Neuronal stem cell (in vitro differentiated cells): Measurements from ENCODE around the gene BOD1.

Experiments
- DNase-seq: peaks from one replicate; pipeline ENCODE4 v3.0.0-alpha.2; 2013; ENCODE audit warnings: low spot score
- H2AFZ ChIP-seq: one replicate; pipeline ENCODE4 v1.6.1; 2013; ENCODE audit warnings: mild to moderate bottlenecking, low read length, inconsistent platforms
- H2AK5ac ChIP-seq: 2 replicates; pipeline ENCODE4 v1.6.1; 2013; ENCODE audit warnings: low read depth, mild to moderate bottlenecking, inconsistent platforms, low read length, moderate library complexity, mixed read lengths
- H2BK120ac ChIP-seq: 2 replicates; pipeline ENCODE4 v1.6.1; 2013; ENCODE audit warnings: low read depth, mild to moderate bottlenecking, inconsistent platforms, low read length, moderate library complexity, mixed read lengths
- H2BK12ac ChIP-seq: one replicate; pipeline ENCODE4 v1.6.1; 2013; ENCODE audit warnings: low read length, inconsistent platforms
- H2BK15ac ChIP-seq: 2 replicates; pipeline ENCODE4 v1.6.1; 2013; ENCODE audit warnings: mild to moderate bottlenecking, low read length, inconsistent platforms, mixed read lengths
- H2BK5ac ChIP-seq: one replicate; pipeline ENCODE4 v1.6.1; 2013; ENCODE audit warnings: inconsistent platforms, mild to moderate bottlenecking, low read length, moderate library complexity
- H3K14ac ChIP-seq: one replicate; pipeline ENCODE4 v1.6.1; 2013; ENCODE audit warnings: low read length, inconsistent platforms
- H3K18ac ChIP-seq: 2 replicates; pipeline ENCODE4 v1.6.1; 2013; ENCODE audit warnings: low read length, inconsistent platforms
- H3K23ac ChIP-seq: 2 replicates; pipeline ENCODE4 v1.6.1; 2013; ENCODE audit warnings: low read depth, mild to moderate bottlenecking, mixed read lengths, low read length, inconsistent platforms; ENCODE audit not compliant: poor library complexity
- H3K27ac ChIP-seq: replicated peaks from 3 replicates; pipeline ENCODE4 v1.5.1; 2013; ENCODE audit warnings: low read length, inconsistent platforms
- H3K27me3 ChIP-seq, 3 experiments: 2 replicates each; pipeline ENCODE4 v1.6.1; 2013; ENCODE audit warnings: low read length in 3 of 3, mild to moderate bottlenecking in 2 of 3, inconsistent platforms in 1 of 3, low read depth in 1 of 3, mixed read lengths in 1 of 3, moderate library complexity in 1 of 3; ENCODE audit not compliant: control insufficient read depth in 3 of 3, insufficient read depth in 3 of 3
- H3K36me3 ChIP-seq, 2 donors: replicated peaks in 1 of 2; 2 replicates each; pipeline ENCODE4 v1.6.1; 2013; ENCODE audit warnings: low read length in 2 of 2; ENCODE audit not compliant: control insufficient read depth in 2 of 2, insufficient read depth in 2 of 2
- H3K4ac ChIP-seq: 2 replicates; pipeline ENCODE4 v1.6.1; 2013; ENCODE audit warnings: inconsistent platforms, mild to moderate bottlenecking, low read length, moderate library complexity
- H3K4me1 ChIP-seq, 2 donors: 1 replicate in 1 of 2; 2 replicates in 1 of 2; pipeline ENCODE4 v1.6.1; 2013; ENCODE audit warnings: low read length in 2 of 2, low read depth in 1 of 2; ENCODE audit not compliant: control insufficient read depth in 2 of 2, insufficient read depth in 1 of 2
- H3K4me2 ChIP-seq: one replicate; pipeline ENCODE4 v1.6.1; 2013; ENCODE audit warnings: mild to moderate bottlenecking, low read length, inconsistent platforms; ENCODE audit not compliant: insufficient read depth, poor library complexity, severe bottlenecking
- H3K4me3 ChIP-seq, 2 donors: 2 replicates each; pipeline ENCODE4 v1.5.1; 2013; ENCODE audit warnings: low read length in 2 of 2, mild to moderate bottlenecking in 2 of 2, inconsistent platforms in 1 of 2, moderate library complexity in 1 of 2
- H3K79me1 ChIP-seq: one replicate; pipeline ENCODE4 v1.6.1; 2013; ENCODE audit warnings: low read depth, mild to moderate bottlenecking, inconsistent platforms, low read length, moderate library complexity
- H3K9ac ChIP-seq: one replicate; pipeline ENCODE4 v1.6.1; 2013; ENCODE audit warnings: mild to moderate bottlenecking, low read depth, low read length, inconsistent platforms; ENCODE audit not compliant: poor library complexity
- H3K9me3 ChIP-seq, 2 donors: replicated peaks in 1 of 2; 2 replicates each; pipeline versions ENCODE3 to v1.6.1; 2013; ENCODE audit warnings: low read length in 2 of 2, mild to moderate bottlenecking in 2 of 2, inconsistent platforms in 1 of 2, low read depth in 1 of 2, mixed read lengths in 1 of 2, moderate library complexity in 1 of 2; ENCODE audit not compliant: control insufficient read depth in 2 of 2, insufficient read depth in 1 of 2
- H4K8ac ChIP-seq: one replicate; pipeline ENCODE4 v1.6.1; 2013; ENCODE audit warnings: low read depth, mild to moderate bottlenecking, inconsistent platforms, low read length, moderate library complexity
- H4K91ac ChIP-seq: one replicate; pipeline ENCODE4 v1.6.1; 2013; ENCODE audit warnings: low read length, low read depth, mild to moderate bottlenecking, inconsistent platforms; ENCODE audit not compliant: poor library complexity
- WGBS, 2 donors: extraction: QIAGEN DNeasy Blood & Tissue Kit; methylation state at CpG; one replicate each; pipeline ENCODE4 v1.1.7; 2013; ENCODE audit warnings: missing lambda C conversion rate in 2 of 2, mixed read lengths in 1 of 2; ENCODE audit not compliant: insufficient read length in 2 of 2, insufficient replicate concordance in 1 of 2; ENCODE audit errors: extremely low coverage in 2 of 2; 5-methylcytosine and 5-hydroxymethylcytosine counted together

BOD1 gene

GRCh38 chr5:173655196-173655797 lies 38.8 kb upstream of the BOD1 start:
- no peak for DNase-seq
- Histone ChIP-seq H3K4ac (no peak overlapping the region), H3K4me1 (no peaks in the 10 kb centered on the region), H2BK15ac (no peak overlapping the region), H2BK5ac (no peak overlapping the region), H2BK12ac (no peak overlapping the region), H2BK120ac (no peak overlapping the region), H3K27me3 (no peaks in the 10 kb centered on the region), H3K9me3 (peaks cover 7 to 9% of the 10 kb centered on the region in 2 donors), H3K4me3 (no peak overlapping the region), H3K14ac (no peak overlapping the region), H3K18ac (no peak overlapping the region), H3K4me2 (no peak overlapping the region), H3K36me3 (no peaks in the 10 kb centered on the region), H3K79me1 (no peaks in the 10 kb centered on the region), H3K27ac (no peak overlapping the region), H2AK5ac (no peak overlapping the region), H2AFZ (no peak overlapping the region), H4K8ac (no peak overlapping the region), H3K23ac (no peak overlapping the region), H4K91ac (no peak overlapping the region), H3K9ac (no peak overlapping the region)
- no CpG with 5 or more reads among the region's 3 CpGs for WGBS, 2 donors

GRCh38 chr5:173653822-173654523 lies 37.5 kb upstream of the BOD1 start:
- no peak for DNase-seq
- no peak overlapping the region for H2BK120ac ChIP-seq
- no peak overlapping the region for H2BK12ac ChIP-seq
- H3K36me3 ChIP-seq, result no peaks in the 10 kb centered on the region
- no peak overlapping the region for H2AFZ ChIP-seq
- H2AK5ac ChIP-seq, result peak overlapping the region; percentile 33
- no peak overlapping the region for H3K4me2 ChIP-seq
- H3K79me1 ChIP-seq, result no peaks in the 10 kb centered on the region
- no peaks in the 10 kb centered on the region for H3K27me3 ChIP-seq
- no peak overlapping the region for H2BK5ac ChIP-seq
- no CpG with 5 or more reads among the region's 10 CpGs for WGBS, 2 donors
- H3K27ac ChIP-seq, result no peak overlapping the region
- no peak overlapping the region for H3K4ac ChIP-seq
- no peak overlapping the region for H2BK15ac ChIP-seq
- H3K4me1 ChIP-seq, result no peaks in the 10 kb centered on the region
- no peak overlapping the region for H3K14ac ChIP-seq
- H3K9me3 ChIP-seq, result peaks cover 4 to 7% of the 10 kb centered on the region in 2 donors
- no peak overlapping the region for H4K8ac ChIP-seq
- H3K18ac ChIP-seq, result no peak overlapping the region
- no peak overlapping the region for H3K23ac ChIP-seq
- H3K4me3 ChIP-seq, result peak overlapping the region in 1 of 2 donors; percentile 37
- H4K91ac ChIP-seq, result no peak overlapping the region
- H3K9ac ChIP-seq, result no peak overlapping the region

GRCh38 chr5:173648308-173648866 lies 31.9 kb upstream of the BOD1 start:
- H3K9me3 ChIP-seq, result peaks cover under 1 to 4% of the 10 kb centered on the region in 2 donors
- no peak overlapping the region for H2BK12ac ChIP-seq
- H3K4me1 ChIP-seq, result peaks cover 12 to 26% of the 10 kb centered on the region in 2 donors
- no CpG with 5 or more reads among the region's 7 CpGs for WGBS, 2 donors
- no peak overlapping the region for H3K18ac ChIP-seq
- H3K4ac ChIP-seq, result no peak overlapping the region
- H4K8ac ChIP-seq, result no peak overlapping the region
- no peak overlapping the region for H3K4me3 ChIP-seq
- no peak overlapping the region for H3K27ac ChIP-seq
- no peaks in the 10 kb centered on the region for H3K36me3 ChIP-seq
- no peak overlapping the region for H4K91ac ChIP-seq
- H3K27me3 ChIP-seq, result no peaks in the 10 kb centered on the region
- DNase-seq, result no peak
- H2BK15ac ChIP-seq, result no peak overlapping the region
- H3K9ac ChIP-seq, result no peak overlapping the region
- no peak overlapping the region for H2BK5ac ChIP-seq
- no peak overlapping the region for H3K23ac ChIP-seq
- no peak overlapping the region for H2AFZ ChIP-seq
- H3K79me1 ChIP-seq, result no peaks in the 10 kb centered on the region
- no peak overlapping the region for H3K14ac ChIP-seq
- H2AK5ac ChIP-seq, result no peak overlapping the region
- H2BK120ac ChIP-seq, result no peak overlapping the region
- no peak overlapping the region for H3K4me2 ChIP-seq

GRCh38 chr5:173646692-173647091 lies 30.2 kb upstream of the BOD1 start:
- Histone ChIP-seq H2AFZ (no peak overlapping the region), H2BK12ac (no peak overlapping the region), H3K14ac (no peak overlapping the region), H2AK5ac (no peak overlapping the region), H3K27me3 (no peaks in the 10 kb centered on the region), H3K36me3 (no peaks in the 10 kb centered on the region), H3K18ac (no peak overlapping the region), H3K79me1 (no peaks in the 10 kb centered on the region), H3K4ac (no peak overlapping the region), H3K9me3 (no peaks in the 10 kb centered on the region), H4K8ac (no peak overlapping the region), H3K4me1 (peaks cover 12 to 29% of the 10 kb centered on the region in 2 donors), H3K9ac (no peak overlapping the region), H3K4me3 (no peak overlapping the region), H3K4me2 (no peak overlapping the region), H2BK15ac (no peak overlapping the region), H4K91ac (no peak overlapping the region), H3K23ac (no peak overlapping the region), H3K27ac (no peak overlapping the region), H2BK5ac (no peak overlapping the region), H2BK120ac (no peak overlapping the region)
- no peak for DNase-seq
- no CpG with 5 or more reads among the region's 5 CpGs for WGBS, 2 donors
